Brain microvascular endothelial cell (primary cell): ENCODE measurements around the gene RSPRY1.

Experiments used
- DNase-seq: peaks from one replicate; pipeline ENCODE4 v3.0.0-alpha.2; 2020
- H3K27ac ChIP-seq: fragments of 250-450 bp; sonication (Bioruptor Pico); 2 replicates; pipeline ENCODE4 v1.5.1; 2020; ENCODE audit warnings: mild to moderate bottlenecking, moderate library complexity
- H3K27me3 ChIP-seq: fragments of 250-450 bp; sonication (Bioruptor Pico); replicated peaks from 2 replicates; pipeline ENCODE4 v1.5.1; 2020; ENCODE audit warnings: mild to moderate bottlenecking
- H3K36me3 ChIP-seq: fragments of 250-450 bp; sonication (Bioruptor Pico); replicated peaks from 2 replicates; pipeline ENCODE4 v1.5.1; 2020; ENCODE audit warnings: mild to moderate bottlenecking
- H3K4me3 ChIP-seq: 2 replicates; pipeline ENCODE4 v1.5.1; 2011; ENCODE audit warnings: low read depth, mild to moderate bottlenecking, control low read depth, low read length, moderate library complexity
- in situ Hi-C: cut with HindIII; loops from 2 replicates; pipeline ENCODE4 v1.10.0; 2017; ENCODE audit warnings: low sequenced_read_pairs, low pct_ligation_motif_present
- TF ChIP-seq, protein P1 (sequence below): IDR thresholded peaks from 2 replicates; pipeline ENCODE4 v1.5.1; 2011; ENCODE audit warnings: low read depth, mild to moderate bottlenecking, moderate library complexity, low read length, control low read depth, inconsistent platforms; ENCODE audit errors: missing control alignments

Gene RSPRY1

GRCh38 chr16:57185945-57186871, at the start of gene RSPRY1, which contains the start of gene PSME3IP1:
Gene RSPRY1 (plus strand): TSS chr16:57186329. CDS start chr16:57204659, 18,330 bp downstream.
Gene PSME3IP1 (minus strand): TSS chr16:57186039. CDS start chr16:57173854, 12,185 bp downstream.
- DNase-seq: peak; percentile 99
- peak within 1 kb of the TSS; percentile 90 for H3K4me3 ChIP-seq
- TF ChIP-seq, protein P1, sequence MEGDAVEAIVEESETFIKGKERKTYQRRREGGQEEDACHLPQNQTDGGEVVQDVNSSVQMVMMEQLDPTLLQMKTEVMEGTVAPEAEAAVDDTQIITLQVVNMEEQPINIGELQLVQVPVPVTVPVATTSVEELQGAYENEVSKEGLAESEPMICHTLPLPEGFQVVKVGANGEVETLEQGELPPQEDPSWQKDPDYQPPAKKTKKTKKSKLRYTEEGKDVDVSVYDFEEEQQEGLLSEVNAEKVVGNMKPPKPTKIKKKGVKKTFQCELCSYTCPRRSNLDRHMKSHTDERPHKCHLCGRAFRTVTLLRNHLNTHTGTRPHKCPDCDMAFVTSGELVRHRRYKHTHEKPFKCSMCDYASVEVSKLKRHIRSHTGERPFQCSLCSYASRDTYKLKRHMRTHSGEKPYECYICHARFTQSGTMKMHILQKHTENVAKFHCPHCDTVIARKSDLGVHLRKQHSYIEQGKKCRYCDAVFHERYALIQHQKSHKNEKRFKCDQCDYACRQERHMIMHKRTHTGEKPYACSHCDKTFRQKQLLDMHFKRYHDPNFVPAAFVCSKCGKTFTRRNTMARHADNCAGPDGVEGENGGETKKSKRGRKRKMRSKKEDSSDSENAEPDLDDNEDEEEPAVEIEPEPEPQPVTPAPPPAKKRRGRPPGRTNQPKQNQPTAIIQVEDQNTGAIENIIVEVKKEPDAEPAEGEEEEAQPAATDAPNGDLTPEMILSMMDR: no peak
- H3K27ac ChIP-seq: peak within 1 kb of the TSS; percentile 87
- in situ Hi-C loops: no loop called here
- H3K36me3 ChIP-seq: no peaks in the 10 kb centered on the region
- H3K27me3 ChIP-seq: no peaks in the 10 kb centered on the region

- TF ChIP-seq, protein P1: no peak
These were observed 49.1 kb upstream of the RSPRY1 start for GRCh38 chr16:57137043-57137442.

DNA sequence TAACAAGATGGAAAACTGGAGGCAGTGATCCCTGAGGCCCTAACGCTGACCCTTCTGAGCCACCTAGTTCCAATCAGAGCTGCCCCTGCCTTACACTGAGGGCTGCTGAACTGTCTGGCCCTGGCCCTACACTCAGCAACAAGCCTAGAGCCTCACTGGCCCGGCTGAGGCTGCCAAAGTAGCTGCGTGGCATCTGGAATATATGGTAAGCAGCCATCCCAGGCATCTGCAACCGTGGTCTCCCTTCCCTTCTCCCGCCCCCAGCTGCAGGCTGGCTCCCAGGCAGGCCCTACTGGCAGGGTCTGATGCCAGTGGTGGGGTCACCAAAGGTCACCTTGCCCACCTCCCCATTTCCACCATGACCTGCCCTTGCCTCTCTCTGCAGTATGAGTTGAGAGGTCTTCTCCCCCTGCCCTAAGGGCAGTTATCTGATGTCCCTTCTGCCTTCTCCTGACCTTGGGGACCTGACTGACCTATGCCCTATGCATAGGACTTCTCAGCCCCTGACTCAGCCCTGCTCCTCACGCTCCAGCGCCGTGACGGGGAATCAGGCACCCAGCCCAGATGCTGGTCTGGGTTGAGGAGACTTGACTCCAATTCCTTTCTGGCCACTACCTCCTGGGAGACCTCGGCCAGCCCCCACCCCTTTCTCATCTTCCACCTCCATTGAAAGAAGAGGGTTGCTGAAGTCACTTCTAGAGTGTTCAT, 48.4 kb upstream of the RSPRY1 start:
- no peak overlapping the region for H3K4me3 ChIP-seq
- TF ChIP-seq, protein P1: no peak
- no peak for DNase-seq
- H3K27me3 ChIP-seq: no peaks in the 10 kb centered on the region
- in situ Hi-C loops: no loop called here
- H3K36me3 ChIP-seq: no peaks in the 10 kb centered on the region
- H3K27ac ChIP-seq: no peak overlapping the region

More at GRCh38 chr16:57137043-57137442, 49.1 kb upstream of the RSPRY1 start:
- Histone ChIP-seq H3K27ac (no peak overlapping the region), H3K27me3 (no peaks in the 10 kb centered on the region), H3K36me3 (no peaks in the 10 kb centered on the region), H3K4me3 (no peak overlapping the region)
- no peak for DNase-seq
- in situ Hi-C loops: no loop called here

DNA sequence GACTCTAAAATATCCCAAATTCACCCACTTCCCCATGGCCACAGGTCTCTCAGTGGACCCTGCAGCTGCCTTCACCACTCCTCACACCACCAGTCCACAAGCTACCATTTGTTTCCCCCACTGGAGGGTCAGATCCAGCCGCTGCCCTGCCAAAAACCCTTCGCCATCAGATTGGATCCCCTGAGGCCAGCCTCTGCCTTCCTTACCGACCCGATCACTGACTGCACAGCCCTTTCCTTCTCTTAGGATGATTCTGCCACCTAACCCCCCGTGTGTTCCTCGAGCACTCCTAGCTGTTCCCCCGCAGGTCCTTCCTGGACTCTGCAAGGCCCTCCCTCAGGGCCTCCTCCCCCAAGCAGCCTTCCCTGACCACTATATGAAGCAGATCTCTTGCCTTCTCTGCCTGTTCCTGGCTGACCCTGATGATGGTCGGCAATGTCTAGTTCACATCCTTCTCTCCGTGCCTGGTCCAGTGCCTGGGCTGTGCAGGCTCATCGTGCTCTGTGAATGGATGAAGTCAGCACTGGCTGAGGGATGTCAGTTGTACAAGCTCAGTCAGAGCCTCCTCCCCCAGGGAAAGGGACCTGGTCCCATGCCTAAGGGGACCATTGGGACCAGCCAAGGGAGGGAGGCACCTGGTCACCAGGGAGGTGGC, 47.7 kb upstream of the RSPRY1 start:
- Histone ChIP-seq H3K4me3 (no peak overlapping the region), H3K27ac (no peak overlapping the region), H3K27me3 (no peaks in the 10 kb centered on the region), H3K36me3 (no peaks in the 10 kb centered on the region)
- TF ChIP-seq, protein P1: no peak
- in situ Hi-C loops: no loop called here
- no peak for DNase-seq

DNA sequence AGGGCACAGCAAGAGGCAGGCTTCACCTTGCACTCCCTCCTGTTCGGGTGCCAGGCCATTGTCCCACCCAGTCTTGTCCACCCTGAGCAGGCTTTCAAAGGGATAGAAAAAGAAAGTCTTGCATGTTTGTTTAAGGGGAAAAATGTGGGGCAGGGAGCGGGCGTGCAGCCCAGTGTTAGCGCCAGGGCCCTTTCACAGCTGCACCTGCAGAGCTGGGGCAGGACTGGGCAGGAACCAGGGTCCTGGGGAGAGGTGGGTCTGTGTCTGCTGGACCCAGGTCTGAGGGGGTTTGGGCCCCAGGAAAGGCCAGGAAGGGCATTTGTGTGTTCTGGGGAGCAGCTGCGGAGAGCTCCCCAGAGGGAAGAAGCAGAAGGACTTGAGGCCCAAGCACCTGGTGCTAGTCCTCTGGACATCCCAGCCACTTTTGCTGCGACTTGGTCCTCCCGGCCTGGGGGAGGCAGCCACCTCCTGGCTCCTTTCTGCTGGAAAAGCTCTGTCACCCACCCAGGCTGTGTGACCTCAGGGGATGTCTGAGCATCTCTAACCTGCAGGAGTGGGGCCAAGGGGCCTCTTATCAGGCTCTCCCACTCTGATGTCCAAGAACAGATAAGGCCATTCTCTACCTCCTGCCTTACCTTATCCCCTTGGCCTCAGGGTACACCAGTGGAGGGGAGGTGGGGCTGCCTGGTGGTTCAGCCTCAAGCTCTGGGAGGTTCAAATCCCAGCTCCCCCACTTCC, 45.0 kb upstream of the RSPRY1 start:
- Histone ChIP-seq H3K36me3 (no peaks in the 10 kb centered on the region), H3K4me3 (no peak overlapping the region), H3K27me3 (no peaks in the 10 kb centered on the region), H3K27ac (no peak overlapping the region)
- in situ Hi-C loops: no loop called here
- DNase-seq: no peak
- TF ChIP-seq, protein P1: no peak
